Duodenal mucosa (tissue), 2 donors: ENCODE measurements around the gene ZSWIM3.
A peak's percentile ranks its signal among the peaks of the same experiment; 100 is the strongest.
"Not testable (repeated sequence)": the region's sequence is repeated elsewhere in the genome, so short reads cannot be mapped to it uniquely, and the experiment has no call there.

Experiments used
- H3K27ac ChIP-seq: one replicate; pipeline ENCODE4 v1.7.0; 2013; ENCODE audit warnings: low read depth, low read length
- H3K27me3 ChIP-seq, 2 donors: one replicate each; pipeline ENCODE4 v1.7.0; 2013; ENCODE audit warnings: low read length in 2 of 2, control low read depth in 1 of 2; ENCODE audit not compliant: insufficient read depth in 2 of 2, control insufficient read depth in 1 of 2
- H3K36me3 ChIP-seq, 2 donors: one replicate each; pipeline ENCODE4 v1.7.0; 2013; ENCODE audit warnings: low read length in 2 of 2, control low read depth in 1 of 2; ENCODE audit not compliant: insufficient read depth in 2 of 2, control insufficient read depth in 1 of 2
- H3K4me1 ChIP-seq, 2 donors: one replicate each; pipeline ENCODE4 v1.7.0; 2013; ENCODE audit warnings: low read length in 2 of 2, control low read depth in 1 of 2; ENCODE audit not compliant: insufficient read depth in 2 of 2, control insufficient read depth in 1 of 2
- H3K4me3 ChIP-seq, 2 donors: one replicate each; pipeline ENCODE4 v1.7.0; 2013; ENCODE audit warnings: low read length in 2 of 2, low read depth in 1 of 2
- H3K9ac ChIP-seq, 2 donors: one replicate each; pipeline ENCODE4 v1.7.0; 2013; ENCODE audit warnings: low read length in 2 of 2, low read depth in 1 of 2
- H3K9me3 ChIP-seq, 2 donors: one replicate each; pipeline ENCODE4 v1.7.0; 2013; ENCODE audit warnings: low read length in 2 of 2, control low read depth in 1 of 2; ENCODE audit not compliant: control insufficient read depth in 1 of 2

The ZSWIM3 gene

GRCh38 chr20:45819466-45819865 lies 37.9 kb upstream of the ZSWIM3 start:
- Histone ChIP-seq H3K4me3 (no peak overlapping the region), H3K36me3 (peaks cover 0 to 4% of the 10 kb centered on the region in 2 donors), H3K9ac (no peak overlapping the region), H3K27me3 (peaks cover 0 to 3% of the 10 kb centered on the region in 2 donors), H3K4me1 (peaks cover 11 to 32% of the 10 kb centered on the region in 2 donors), H3K9me3 (no peaks in the 10 kb centered on the region), H3K27ac (no peak overlapping the region)

- H3K9me3 ChIP-seq: no peaks in the 10 kb centered on the region
- H3K9ac ChIP-seq: no peak overlapping the region
- H3K27me3 ChIP-seq: peaks cover 0 to 3% of the 10 kb centered on the region in 2 donors
- H3K4me1 ChIP-seq: peaks cover 11 to 31% of the 10 kb centered on the region in 2 donors
- H3K27ac ChIP-seq: no peak overlapping the region
- peak overlapping the region in 1 of 2 donors; percentile 1 for H3K4me3 ChIP-seq
- no peaks in the 10 kb centered on the region for H3K36me3 ChIP-seq
Measured at GRCh38 chr20:45821947-45822346, 35.5 kb upstream of the ZSWIM3 start.

GRCh38 chr20:45822857-45823256 lies 34.6 kb upstream of the ZSWIM3 start:
- Histone ChIP-seq H3K9ac (no peak overlapping the region), H3K27ac (no peak overlapping the region), H3K36me3 (no peaks in the 10 kb centered on the region), H3K9me3 (no peaks in the 10 kb centered on the region), H3K4me3 (peak overlapping the region; percentile 40 to 42), H3K27me3 (peaks cover 0 to 3% of the 10 kb centered on the region in 2 donors), H3K4me1 (peaks cover 11 to 31% of the 10 kb centered on the region in 2 donors)

GRCh38 chr20:45823949-45824835 lies 33.2 kb upstream of the ZSWIM3 start:
- Histone ChIP-seq H3K4me3 (peak overlapping the region; percentile 56 to 61), H3K9ac (peak overlapping the region in 1 of 2 donors; percentile 32), H3K27me3 (peaks cover 0 to 3% of the 10 kb centered on the region in 2 donors), H3K27ac (no peak overlapping the region), H3K4me1 (peaks cover 11 to 31% of the 10 kb centered on the region in 2 donors), H3K36me3 (no peaks in the 10 kb centered on the region), H3K9me3 (no peaks in the 10 kb centered on the region)

GRCh38 chr20:45826381-45827019 lies 30.9 kb upstream of the ZSWIM3 start:
- Histone ChIP-seq H3K9ac (no peak overlapping the region), H3K4me3 (no peak overlapping the region), H3K27me3 (peaks cover 0 to 3% of the 10 kb centered on the region in 2 donors), H3K36me3 (no peaks in the 10 kb centered on the region), H3K9me3 (no peaks in the 10 kb centered on the region), H3K4me1 (peaks cover 11 to 30% of the 10 kb centered on the region in 2 donors), H3K27ac (no peak overlapping the region)

- no peak within 1 kb of the TSS for H3K27ac ChIP-seq
- H3K4me3 ChIP-seq: no peak within 1 kb of the TSS
- no peaks in the 10 kb centered on the region for H3K9me3 ChIP-seq
- no peak within 1 kb of the TSS for H3K9ac ChIP-seq
- peaks cover 11 to 23% of the 10 kb centered on the region in 2 donors for H3K4me1 ChIP-seq
- H3K27me3 ChIP-seq: peaks cover 0 to 3% of the 10 kb centered on the region in 2 donors
- no peaks in the 10 kb centered on the region for H3K36me3 ChIP-seq
Measured at GRCh38 chr20:45827030-45827652, 30.3 kb upstream of the ZSWIM3 start, which contains the start of gene TNNC2. Gene TNNC2 (minus strand): TSS chr20:45827312. CDS start chr20:45827248, 64 bp downstream.

- Histone ChIP-seq H3K36me3 (no peaks in the 10 kb centered on the region), H3K9me3 (no peaks in the 10 kb centered on the region), H3K4me1 (peaks cover 9 to 19% of the 10 kb centered on the region in 2 donors), H3K9ac (no peak overlapping the region), H3K27me3 (peaks cover 0 to 3% of the 10 kb centered on the region in 2 donors), H3K4me3 (no peak overlapping the region), H3K27ac (no peak overlapping the region)
Measured at GRCh38 chr20:45827712-45828111, 29.7 kb upstream of the ZSWIM3 start.

GRCh38 chr20:45828589-45828988 lies 28.8 kb upstream of the ZSWIM3 start:
- no peaks in the 10 kb centered on the region for H3K9me3 ChIP-seq
- no peak overlapping the region for H3K9ac ChIP-seq
- H3K4me3 ChIP-seq: no peak overlapping the region
- no peaks in the 10 kb centered on the region for H3K27me3 ChIP-seq
- H3K4me1 ChIP-seq: peaks cover 10 to 18% of the 10 kb centered on the region in 2 donors
- no peaks in the 10 kb centered on the region for H3K36me3 ChIP-seq
- H3K27ac ChIP-seq: no peak overlapping the region

GRCh38 chr20:45829673-45830106 lies 27.7 kb upstream of the ZSWIM3 start:
- not testable (repeated sequence) for H3K9ac ChIP-seq, H3K27me3 ChIP-seq, H3K9me3 ChIP-seq, H3K27ac ChIP-seq, H3K4me3 ChIP-seq, H3K36me3 ChIP-seq
- peaks cover 15 to 16% of the 10 kb centered on the region in 2 donors for H3K4me1 ChIP-seq
